HG03558 (cell line): ENCODE results near the gene CDKN2B-AS1.
A peak's percentile ranks its signal among the peaks of the same experiment; 100 is the strongest.

ENCODE experiments used
- ATAC-seq: cut with Tn5 transposase; IDR thresholded peaks from one replicate; pipeline ENCODE4 v1.9.1; 2021; ENCODE audit warnings: moderate number of reproducible peaks; ENCODE audit not compliant: unreplicated experiment; ENCODE audit errors: extremely low read depth

The CDKN2B-AS1 gene

DNA sequence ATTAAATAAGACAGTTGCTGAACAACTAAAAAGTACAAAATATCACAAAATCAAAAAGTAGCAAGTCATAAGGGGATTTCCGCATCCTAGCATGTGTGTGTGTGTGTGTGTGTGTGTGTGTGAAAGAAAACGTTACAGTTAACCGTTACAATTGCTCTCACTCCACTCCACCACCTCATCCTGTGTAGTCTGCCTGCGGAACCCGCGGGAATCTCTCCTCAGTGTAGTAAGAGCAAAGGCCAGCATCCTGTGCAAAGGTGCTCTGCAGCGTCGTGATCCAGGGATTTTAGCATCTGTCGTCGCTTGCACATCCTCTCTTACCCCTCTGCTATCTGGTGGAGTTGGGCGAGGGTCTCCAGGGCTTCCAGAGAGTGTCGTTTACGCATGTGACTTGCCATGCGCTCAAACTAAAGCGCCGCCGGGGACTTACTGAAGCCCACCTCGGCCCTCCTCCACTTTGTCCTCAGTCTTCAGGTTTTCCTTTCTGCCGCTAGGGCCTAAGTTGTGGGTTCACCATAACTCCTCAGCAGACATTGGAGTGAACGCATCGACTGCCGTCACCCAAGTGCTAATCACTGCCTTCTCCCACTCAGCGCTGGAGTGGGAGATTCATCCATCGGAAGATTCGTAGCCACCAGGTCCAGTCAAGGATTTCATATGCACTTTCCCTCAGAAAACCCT lies 10.6 kb downstream of the CDKN2B-AS1 start:
- no peak for ATAC-seq

GRCh38 chr9:22005702-22006606 lies 11.4 kb downstream of the CDKN2B-AS1 start:
- no peak for ATAC-seq

DNA sequence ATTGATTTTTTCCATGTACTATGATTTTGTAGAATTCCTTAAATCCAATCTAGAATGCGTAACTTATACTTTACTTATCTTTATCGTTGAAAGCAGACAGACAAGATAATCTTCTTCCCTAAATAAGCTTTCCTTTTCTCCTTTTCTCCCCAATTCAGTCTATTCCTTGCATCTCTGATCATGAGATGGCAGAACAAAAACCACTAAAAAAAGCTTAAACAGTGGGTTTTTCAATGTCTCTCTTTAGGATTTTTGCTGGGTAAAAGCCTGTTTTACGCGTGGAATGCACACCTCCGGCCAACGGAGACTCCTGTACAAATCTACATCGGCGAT lies 13.8 kb downstream of the CDKN2B-AS1 start:
- no peak for ATAC-seq

DNA sequence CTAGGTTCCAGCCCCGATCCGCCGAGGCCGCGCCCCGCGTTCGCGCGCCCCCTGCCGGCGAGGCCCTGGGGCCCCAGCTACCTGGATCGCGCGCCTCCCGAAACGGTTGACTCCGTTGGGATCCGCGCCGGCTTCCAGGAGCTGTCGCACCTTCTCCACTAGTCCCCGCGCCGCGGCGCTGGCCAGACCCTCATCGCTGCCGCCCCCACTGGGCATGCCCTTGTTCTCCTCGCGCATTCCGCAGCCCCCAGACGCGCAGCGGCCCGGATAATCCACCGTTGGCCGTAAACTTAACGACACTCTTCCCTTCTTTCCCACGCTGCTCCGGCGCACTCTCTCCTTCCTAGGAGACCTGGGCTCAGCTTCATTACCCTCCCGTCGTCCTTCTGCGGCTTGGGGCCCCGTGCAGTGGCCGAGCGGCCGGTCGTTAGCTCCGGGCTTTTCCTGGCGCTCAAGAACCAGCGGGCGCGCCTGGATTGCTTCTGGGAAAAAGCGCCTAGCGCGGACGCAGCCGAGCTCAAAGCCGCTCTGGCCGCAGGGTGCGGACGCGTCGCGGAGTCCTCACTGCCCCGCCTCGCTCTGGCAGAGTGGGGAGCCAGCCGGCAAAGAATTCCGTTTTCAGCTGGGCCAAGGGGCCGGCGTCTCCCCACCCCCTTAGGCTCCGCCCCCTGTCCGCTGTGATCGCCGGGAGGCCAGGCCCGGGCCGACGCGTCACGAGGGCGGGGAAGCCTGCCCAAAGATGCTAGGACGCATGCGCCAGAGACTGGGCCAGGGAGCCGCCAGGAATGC lies 14.3 kb downstream of the CDKN2B-AS1 start, which contains the start of gene CDKN2B:
CDKN2B (minus strand) TSS at position 589 of the 789 bp plus-strand sequence; CDS start at position 237, 352 bp downstream.
- ATAC-seq: peak; percentile 77

DNA sequence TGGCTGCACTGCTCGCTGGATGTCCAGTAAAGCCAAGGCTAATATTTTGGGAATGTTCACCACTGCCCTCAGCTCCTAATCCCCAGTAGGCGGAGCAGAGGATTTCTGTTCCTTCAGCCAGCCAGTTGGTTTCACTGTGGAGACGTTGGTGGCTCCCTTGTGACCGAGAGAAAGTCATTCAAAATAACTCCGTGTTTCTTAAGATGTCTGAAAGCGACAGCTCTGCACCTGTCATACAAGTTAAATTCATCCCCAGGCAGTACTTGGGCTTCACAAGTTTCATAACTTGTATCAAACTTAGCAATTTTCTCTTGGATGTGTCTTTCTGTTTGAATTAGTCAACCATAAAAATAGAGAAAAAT lies 14.9 kb downstream of the CDKN2B-AS1 start:
- no peak for ATAC-seq

DNA sequence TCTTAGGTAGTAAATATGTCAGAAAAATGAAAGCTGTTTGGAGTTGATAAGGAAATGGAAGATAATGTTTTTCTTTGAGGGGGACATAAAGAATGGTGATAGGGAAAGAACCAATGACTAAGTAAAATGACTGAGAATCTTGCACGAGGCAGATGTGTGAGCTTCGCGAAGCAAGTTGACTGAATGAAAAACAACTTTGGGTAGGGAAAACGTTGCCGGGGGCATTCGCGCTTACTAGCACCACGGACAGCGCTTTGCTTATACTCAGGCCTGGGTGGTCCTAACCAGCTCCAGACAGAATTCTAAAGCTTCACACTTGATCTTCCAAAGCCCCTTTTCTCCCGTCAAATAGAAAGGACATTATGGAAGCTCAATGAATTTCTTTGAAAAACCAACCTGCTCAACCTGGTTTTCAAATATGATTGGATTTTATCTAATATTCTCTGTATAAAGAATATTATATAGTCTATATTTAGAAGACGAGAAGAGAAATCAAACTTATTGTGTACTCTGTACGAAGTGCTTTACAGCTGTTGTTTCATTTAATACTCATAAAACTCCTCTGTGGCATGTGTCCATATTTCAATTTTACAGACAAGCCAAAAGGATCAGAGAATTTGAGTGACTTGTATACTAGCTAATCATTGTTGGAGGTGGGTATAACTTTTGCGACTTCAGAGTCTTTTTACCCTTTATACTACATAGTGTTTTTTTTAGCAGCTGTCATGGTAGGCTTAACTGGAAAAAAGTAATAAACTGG lies 16.5 kb downstream of the CDKN2B-AS1 start:
- ATAC-seq: no peak

GRCh38 chr9:22022396-22022795 lies 27.8 kb downstream of the CDKN2B-AS1 start:
- no peak for ATAC-seq

DNA sequence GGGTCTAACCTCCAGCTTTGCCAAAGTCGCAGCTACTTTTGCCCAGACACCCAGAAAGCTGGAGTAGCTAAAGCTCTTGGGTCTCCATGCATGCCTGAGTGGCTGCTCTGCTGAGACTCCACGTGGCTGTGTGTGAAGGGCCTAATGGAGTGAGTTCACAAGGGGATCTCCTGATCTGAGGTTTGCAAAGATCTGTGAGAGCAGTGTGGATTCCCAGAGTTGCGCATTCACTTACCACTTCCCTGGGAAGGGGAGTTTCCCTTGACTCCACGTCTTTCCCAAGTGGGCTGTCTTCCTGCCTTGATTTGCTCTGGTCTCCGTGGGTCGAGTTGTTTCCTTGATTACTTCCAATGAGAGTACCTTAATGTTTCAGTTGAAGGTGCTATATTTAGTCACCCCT lies 32.1 kb downstream of the CDKN2B-AS1 start:
- no peak for ATAC-seq

DNA sequence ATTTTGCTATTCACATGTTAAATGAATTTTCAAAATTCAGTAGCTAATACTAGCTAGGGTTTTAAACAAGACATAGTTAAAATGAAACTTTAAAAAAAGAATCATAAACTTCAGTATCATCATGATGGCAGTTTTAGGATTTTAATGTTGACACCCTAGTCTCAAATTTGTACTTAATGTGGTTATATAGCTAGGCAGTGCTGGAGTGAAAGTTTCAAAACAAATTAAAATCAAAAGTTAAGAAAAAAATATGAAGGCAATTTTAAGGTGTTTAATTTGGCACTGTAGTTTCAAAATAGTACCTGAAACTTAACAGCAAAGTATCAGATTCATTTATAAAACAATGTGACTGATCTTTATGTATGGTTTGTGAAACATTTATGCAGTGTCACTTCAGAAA lies 33.8 kb downstream of the CDKN2B-AS1 start:
- no peak for ATAC-seq

DNA sequence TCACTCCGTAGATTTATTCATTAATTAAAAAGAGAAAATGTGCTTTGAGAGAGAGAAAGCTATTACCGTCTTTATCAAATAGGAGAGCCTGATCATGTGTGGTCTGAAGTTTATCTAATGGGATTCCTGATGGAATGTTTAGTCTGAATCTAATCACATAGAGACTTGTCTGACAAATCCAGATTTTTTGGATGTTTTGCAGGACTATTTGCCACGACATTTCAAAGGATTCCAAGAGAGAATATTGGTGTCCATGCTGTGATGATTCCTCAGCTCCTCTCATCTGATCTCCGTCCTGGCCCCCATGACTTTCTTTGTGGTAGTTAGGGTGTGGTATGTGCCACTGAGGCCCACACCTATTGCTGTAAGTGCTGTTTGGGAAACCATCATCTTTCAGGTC lies 34.6 kb downstream of the CDKN2B-AS1 start:
- no peak for ATAC-seq

DNA sequence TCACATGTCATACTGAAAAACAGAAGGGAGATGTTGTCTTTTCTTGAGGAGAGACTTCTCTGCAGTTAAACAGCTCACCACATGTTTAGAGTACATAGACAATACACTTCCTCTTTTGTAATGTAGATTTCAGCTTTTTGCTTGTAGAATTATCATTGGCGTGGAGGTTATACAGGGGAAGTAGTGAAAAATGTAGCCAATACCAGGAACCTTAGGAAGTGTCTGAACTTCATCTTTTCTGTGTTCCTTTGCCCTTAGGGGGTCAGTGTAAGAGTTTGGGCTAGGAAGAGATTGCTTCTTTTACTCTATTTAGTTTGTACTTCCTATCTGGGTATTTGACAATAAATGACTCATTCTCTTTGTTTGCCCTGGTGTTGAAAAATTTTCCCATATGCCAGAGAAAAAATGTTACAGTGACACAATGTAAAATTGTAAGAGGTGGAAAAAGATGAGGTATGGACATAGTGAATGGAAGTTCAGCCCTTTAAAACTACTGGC lies 35.6 kb downstream of the CDKN2B-AS1 start:
- ATAC-seq: no peak

- no peak for ATAC-seq
These were observed 37.2 kb downstream of the CDKN2B-AS1 start for GRCh38 chr9:22031655-22032411.

- ATAC-seq: no peak
These were observed 38.5 kb downstream of the CDKN2B-AS1 start for GRCh38 chr9:22033012-22033630.

- ATAC-seq: no peak
These were observed 41.0 kb downstream of the CDKN2B-AS1 start for GRCh38 chr9:22035591-22036011.

- no peak for ATAC-seq
These were observed 42.5 kb downstream of the CDKN2B-AS1 start for GRCh38 chr9:22036866-22037626.

- no peak for ATAC-seq
These were observed 43.5 kb downstream of the CDKN2B-AS1 start for GRCh38 chr9:22037954-22038690.

DNA sequence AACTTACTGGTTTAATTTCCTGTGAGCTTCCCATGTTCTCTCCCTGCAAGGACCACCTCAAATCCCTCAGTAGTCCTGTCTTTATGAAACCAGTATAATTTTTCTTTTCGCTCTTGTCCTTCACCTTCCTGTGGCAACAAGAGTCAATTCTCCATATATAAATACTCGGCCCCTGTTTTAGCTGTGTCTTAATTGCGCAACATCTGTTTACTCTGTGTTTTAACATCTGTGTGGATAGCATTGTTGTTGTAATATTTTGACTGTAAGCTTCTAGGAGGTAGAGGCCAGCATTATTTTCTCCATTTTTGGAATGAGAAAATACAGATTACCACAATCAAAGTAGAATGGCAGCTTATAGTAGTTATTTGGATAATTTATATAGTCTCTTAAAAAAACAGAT lies 44.7 kb downstream of the CDKN2B-AS1 start:
- ATAC-seq: no peak
